Myometrial cell (primary cell): ENCODE results near the gene RNF169. TPM values are rescaled to one million over a fixed set of nuclear protein-coding genes. Genes with fewer than 3 reads are reported as not detected.

Experiments
- total RNA-seq: library from RNA; depleted of rRNA; stranded (reverse); fragments of >200 nt; gene quantifications from 2 replicates; pipeline ENCODE4 v1.2.3, GENCODE V29; 2015

RNF169 gene
- 6.6 and 13.3 TPM in 2 replicates for total RNA-seq

GRCh38 chr11:74748211-74749126, at the start of gene RNF169:
Gene RNF169 (plus strand): TSS chr11:74748849. CDS start chr11:74748881, 32 bp downstream.

GRCh38 chr11:74731301-74732094, 17.2 kb upstream of the RNF169 start, which contains the start of gene CHRDL2:
Gene CHRDL2 (minus strand): TSS chr11:74731426. CDS start chr11:74730888, 538 bp downstream.

Other genes starting within 250 kb of the RNF169 start
- gene POLD3, start 156.3 kb upstream of the RNF169 start, total RNA-seq: 9.9 and 10.7 TPM in 2 replicates
- not detected in 2 replicates for gene CHRDL2, start 17.4 kb upstream of the RNF169 start, total RNA-seq
- gene XRRA1, start 200.2 kb downstream of the RNF169 start, total RNA-seq: 11.7 and 17.0 TPM in 2 replicates
- 24.5 and 36.3 TPM in 2 replicates for gene SPCS2, start 200.4 kb downstream of the RNF169 start, total RNA-seq
- 6.4 and 10.4 TPM in 2 replicates for gene NEU3, start 240.1 kb downstream of the RNF169 start, total RNA-seq